ENCODE results near the gene PHB1.
"Not testable (repeated sequence)": the region's sequence is repeated elsewhere in the genome, so short reads cannot be mapped to it uniquely, and the experiment has no call there.

The PHB1 gene

GRCh38 chr17:49404906-49405305, 9.8 kb downstream of the PHB1 start:
- no peak for DNase-seq (ENCODE audit: low spot score)

DNA sequence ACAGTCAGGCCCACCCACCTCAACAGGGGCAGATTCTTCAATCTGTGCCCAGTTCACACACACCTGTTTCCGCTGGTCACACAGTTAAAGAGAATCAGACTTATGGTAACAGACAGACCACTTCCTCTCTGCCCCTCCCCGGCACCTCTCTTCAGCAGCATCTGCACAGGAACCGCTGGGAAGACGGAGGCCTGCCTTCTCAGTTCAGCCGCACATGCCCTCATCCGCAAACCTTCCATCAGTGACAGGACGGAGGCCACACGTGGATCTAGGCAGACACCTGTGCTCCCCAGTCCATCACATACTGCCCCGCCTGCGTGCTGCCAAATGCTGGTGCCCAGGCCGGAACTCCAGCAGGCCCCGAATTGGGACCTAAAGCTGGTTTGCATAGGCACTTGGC, 10.3 kb downstream of the PHB1 start:
- DNase-seq (ENCODE audit: low spot score): no peak

DNA sequence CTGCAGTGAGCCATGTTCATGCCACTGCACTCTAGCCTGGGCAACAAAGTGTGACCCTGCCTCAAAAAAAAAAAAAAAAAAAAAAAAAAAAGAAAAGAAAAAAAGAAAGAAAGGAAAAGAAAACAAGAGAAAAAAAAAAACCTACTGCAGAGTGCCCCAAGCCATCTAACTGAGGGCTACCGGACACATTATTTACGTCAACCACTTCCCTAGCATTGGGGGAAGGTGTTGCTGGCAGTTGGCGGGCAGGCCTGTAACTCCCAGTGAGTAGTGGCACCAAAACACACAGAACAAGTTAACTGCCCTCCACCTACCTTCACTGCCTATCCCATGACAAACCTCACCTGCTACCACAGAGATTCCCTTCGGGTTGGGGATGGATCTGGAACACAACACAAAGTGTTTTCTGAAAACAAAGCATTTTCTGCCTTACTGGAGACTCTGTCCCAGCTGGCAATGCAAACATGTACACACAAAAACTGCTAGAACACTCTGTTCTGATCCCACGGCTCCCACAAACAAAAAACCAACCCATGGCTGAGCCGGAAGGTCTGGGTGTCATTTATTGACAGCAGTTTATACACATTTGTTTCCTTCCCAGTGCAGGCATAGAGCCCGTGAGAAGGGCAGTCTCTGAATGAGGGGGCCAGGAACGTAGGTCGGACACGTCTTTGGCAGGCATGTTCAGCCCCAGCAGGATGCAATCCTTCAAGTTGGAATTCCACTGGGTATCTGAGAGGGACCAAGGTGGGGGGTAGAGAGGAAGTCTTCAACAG, 11.0 kb downstream of the PHB1 start:
- no peak for DNase-seq (ENCODE audit: low spot score)

DNA sequence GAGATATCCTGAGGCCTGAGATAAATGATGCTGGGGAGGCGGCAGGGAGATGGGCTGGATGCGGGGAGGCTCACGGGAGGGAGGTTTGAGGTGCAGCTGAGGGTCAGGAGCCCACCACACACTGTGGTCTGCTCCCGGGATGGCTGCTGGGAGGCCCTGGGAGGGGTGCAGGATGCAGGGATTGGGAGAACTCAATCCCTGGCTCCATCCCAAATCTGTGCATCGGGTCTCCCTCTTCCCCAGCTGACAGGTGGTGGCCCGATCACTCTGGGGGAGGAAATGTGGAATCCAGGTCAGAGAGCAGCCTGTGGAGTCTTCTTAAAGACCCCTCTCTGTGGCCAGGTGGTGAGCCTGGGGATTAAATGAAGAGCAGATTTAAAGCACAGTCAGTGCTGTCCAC, 12.0 kb downstream of the PHB1 start:
- DNase-seq (ENCODE audit: low spot score): no peak

GRCh38 chr17:49401971-49402611, 12.6 kb downstream of the PHB1 start:
- DNase-seq (ENCODE audit: low spot score): no peak

- no peak for DNase-seq (ENCODE audit: low spot score)
These were observed 14.7 kb downstream of the PHB1 start for GRCh38 chr17:49399995-49400394.

DNA sequence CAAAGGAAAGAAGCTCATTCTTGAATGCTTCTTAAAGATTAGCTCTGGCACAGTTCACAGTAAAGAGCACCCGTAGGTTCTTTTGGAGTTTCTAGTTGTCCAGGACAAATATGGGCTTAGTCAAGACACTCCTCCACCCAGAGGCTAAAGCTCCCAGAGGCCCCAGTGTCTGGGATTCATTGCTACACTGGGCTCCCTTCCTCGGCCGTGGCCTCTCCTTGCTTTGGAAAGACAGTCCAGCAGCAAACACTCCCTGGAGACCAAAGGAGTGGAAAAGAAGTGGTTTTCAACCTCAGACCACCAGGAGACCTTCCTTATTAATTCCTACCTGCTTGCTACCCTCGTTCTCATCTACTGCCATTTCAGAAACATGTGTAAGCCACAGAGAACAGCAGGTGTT, 17.1 kb downstream of the PHB1 start:
- DNase-seq (ENCODE audit: low spot score): no peak

DNA sequence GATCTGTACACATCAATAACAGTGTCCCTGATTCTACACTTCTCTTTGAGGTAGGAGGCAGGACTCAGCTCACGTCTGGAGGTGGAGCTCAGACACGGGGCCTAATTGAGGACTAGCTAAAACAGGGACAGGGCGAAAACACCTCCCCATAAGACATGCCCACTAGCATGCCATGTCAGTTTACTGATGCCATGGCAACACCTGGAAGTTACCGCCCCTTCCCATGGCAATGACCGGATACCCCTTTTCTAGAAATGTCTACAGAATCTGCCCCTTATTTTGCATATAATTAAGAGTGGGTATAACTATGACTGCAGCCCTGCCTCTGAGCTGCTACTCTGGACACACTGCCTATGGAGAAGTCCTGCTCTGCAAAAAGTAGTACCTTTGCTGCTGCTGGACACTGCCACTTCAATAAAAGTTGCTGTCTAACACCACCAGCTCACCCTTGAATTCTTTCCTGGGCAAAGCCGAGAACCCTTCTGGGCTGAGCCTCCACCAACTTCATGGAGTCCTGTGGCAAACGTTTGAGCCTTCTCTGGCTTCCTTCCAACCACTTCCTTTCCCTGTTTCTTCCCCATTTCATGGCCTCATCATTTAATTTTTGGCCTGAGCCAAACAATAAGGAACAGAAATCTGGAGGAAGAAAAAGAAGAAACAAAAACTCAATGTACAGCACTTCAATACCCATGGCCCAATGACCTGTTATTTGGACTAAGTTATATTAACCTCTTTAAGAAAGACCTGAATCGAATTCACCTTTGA, 21.0 kb downstream of the PHB1 start:
- DNase-seq (ENCODE audit: low spot score): no peak

DNA sequence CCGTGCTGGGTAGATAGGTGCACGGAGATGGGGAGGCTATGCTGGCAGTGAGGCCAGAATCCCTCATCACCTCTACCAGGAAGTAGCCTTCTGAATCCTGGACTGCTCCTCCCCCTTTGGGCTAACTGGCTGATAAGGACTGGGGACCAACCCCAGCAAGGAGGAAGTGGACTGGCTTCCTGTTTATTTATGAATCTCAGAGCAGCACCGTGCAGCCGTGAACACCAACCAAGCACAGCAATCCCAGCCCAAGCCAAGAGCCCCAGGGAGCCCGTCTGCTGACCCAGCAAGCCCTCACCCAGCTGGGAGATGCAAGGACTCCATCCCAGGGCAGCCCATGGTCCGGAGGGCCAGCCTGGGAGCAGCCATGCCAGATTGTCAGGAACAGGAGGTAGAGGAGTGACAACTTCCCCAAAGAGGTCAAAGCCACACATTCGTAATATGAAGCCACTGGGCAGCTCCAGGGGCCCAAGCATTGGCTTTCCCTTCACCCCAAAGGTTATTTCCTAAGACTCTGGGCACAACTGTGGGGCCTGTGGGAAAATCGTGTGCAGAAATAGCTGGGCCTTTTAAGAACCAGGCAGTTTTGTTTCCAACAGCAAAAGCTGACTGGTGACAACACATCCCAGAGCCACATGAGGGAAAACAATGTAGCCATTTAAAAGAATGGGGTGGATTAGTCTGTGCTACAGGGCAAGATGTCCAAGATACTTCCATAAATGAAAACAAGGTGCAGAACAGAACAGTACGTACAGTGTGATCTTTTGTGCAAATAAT, 23.9 kb downstream of the PHB1 start:
- DNase-seq (ENCODE audit: low spot score): no peak

- not testable (repeated sequence) for DNase-seq (ENCODE audit: low spot score)
These were observed 25.0 kb downstream of the PHB1 start for GRCh38 chr17:49389514-49390347.

DNA sequence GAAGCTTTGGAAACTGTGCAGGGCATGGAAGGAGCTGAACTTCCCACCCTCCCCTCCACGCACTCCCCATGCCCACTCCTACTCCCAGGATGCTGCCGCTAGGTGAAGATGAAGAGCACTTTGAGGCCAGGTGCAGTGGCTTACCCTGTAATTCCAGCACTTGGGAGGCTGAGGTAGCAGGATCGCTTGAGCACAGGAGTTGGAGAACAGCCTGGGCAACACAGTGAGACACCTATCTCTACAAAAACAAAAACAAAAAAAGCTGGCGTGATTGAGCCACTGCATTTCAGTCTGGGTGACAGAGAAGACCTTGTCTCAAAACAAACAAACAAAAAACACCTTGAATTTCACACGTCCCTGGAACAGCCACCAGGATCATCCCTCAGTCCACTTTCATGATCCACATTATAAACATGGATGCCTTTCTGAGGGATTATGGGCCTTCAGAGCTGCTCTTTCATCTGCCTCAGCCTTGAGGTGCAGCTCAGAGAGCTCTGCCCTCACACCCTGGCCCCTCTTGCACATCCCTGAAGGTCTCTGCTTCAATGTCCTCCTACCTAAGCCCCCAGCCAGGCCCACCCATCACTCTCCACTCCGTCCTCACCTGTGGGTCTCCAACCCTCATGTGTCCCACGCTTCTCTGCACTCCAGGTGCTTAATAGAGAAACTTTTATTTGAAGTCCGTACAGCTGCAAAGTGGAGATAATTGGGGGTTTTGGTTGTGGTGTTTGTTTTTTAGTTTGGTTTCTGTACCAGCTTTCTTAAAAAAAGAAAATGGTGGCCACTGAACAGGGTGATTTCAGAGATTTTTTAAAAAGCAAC, 25.8 kb downstream of the PHB1 start:
- DNase-seq (ENCODE audit: low spot score): no peak

GRCh38 chr17:49388290-49388640, 26.4 kb downstream of the PHB1 start:
- no peak for DNase-seq (ENCODE audit: low spot score)

GRCh38 chr17:49387498-49388289, 27.0 kb downstream of the PHB1 start:
- DNase-seq (ENCODE audit: low spot score): no peak

DNA sequence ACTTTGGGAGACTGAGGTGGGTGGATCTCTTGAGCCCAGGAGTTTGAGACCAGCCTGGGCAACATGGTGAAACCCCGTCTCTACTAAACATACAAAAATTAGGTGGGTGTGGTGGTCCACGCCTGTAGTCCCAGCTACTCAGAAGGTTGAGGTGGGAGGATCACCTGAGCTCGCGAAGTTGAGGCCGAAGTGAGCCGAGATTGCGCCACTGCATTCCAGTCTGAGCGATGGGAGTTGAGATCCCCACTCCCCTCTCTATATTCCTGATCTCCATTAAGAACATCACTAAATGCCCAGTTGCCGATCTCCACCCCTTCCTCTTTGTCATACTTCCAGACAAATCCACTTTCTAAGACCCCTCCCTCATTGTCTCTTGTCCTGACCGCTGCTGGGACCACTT, 28.3 kb downstream of the PHB1 start:
- DNase-seq (ENCODE audit: low spot score): no peak

DNA sequence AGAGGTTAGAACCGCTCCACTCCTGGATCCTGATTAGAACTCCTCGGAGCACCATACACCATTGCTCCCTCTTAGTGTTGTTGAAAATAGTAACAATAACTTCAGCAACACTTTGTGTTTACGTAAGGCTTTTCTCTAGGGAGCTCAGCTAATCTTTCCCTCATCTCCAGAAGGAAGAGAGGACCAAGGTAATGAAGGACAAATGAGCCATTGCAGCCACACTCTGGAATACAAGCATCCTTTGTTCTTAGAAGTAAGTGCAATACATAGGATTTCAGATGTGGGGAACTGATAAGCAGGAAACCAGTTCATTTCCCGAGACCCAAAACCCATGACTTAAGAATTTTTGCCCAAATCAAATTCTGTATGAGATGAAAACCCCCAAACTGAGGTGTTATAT, 29.7 kb downstream of the PHB1 start:
- no peak for DNase-seq (ENCODE audit: low spot score)

GRCh38 chr17:49383060-49383459, 31.6 kb downstream of the PHB1 start:
- DNase-seq (ENCODE audit: low spot score): no peak

DNA sequence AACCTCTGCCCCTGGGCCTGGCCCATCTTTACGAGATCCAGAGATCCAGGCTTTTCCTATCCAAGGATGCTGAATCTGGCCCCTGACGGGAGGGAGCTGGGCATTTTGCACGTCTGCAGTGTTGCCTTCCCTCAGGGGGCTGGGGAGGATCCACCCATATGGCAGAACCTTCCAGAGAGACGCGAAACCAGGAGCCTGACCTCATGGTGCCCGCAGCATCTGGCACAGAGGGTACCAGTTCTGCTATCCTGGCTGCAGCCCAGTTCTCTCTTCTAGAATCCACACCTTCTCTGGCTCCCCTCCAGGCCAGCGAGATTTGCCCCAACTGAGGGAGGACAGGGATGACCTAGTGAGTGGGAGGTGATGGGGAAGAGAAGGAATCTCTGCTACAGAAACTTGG, 32.1 kb downstream of the PHB1 start:
- no peak for DNase-seq (ENCODE audit: low spot score)

- DNase-seq (ENCODE audit: low spot score): no peak
These were observed 32.9 kb downstream of the PHB1 start for GRCh38 chr17:49381793-49382192.

DNA sequence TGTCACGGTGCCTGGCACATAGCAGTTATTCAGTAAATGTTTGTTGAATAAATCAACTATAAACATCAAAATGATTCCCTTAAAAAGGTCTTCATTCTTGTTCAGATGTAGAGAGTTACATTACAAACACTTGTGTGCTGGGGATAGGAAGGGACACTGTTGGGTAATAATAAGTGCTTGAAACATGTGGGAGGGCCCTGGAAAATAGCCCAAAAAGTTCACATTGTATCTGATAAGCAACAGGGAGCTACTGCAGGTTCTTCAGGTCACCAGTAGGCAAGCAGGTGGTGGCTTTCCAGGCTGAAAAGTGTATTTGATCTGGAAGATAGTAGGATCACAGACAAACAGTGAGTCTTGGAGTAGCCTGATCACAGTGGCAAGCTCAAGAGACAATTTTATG, 33.6 kb downstream of the PHB1 start:
- DNase-seq (ENCODE audit: low spot score): no peak

GRCh38 chr17:49379926-49380325, 34.8 kb downstream of the PHB1 start:
- DNase-seq (ENCODE audit: low spot score): no peak

Measured in iPS-NIHi11 (cell line).